ENCODE data around the gene STK32B.

DNA sequence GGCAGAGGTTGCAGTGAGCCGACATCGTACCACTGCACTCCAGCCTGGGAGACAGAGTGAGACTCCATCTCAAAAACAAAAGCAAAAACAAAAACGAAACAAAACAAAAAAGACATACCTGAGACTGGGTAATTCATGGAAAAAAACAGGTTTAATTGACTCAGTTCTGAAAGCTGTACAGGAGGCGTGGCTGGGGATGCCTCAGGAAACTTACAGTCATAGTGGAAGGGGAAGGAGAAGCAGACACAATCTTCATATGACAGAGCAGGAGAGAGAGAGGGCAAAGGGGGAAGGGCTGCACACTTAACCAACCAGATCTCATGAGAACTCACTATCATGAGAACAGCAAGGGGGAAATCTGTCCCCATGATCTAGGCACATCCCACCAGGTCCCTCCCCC lies 229.5 kb downstream of the STK32B start:
- TF ChIP-seq EHMT2 (IDR thresholded peaks at IDR 0.05; ENCODE audit: low read depth) = no peak
- no peak for TF ChIP-seq HEYL (CRISPR knock-in tag; IDR thresholded peaks at IDR 0.05)
- TF ChIP-seq, protein P1, sequence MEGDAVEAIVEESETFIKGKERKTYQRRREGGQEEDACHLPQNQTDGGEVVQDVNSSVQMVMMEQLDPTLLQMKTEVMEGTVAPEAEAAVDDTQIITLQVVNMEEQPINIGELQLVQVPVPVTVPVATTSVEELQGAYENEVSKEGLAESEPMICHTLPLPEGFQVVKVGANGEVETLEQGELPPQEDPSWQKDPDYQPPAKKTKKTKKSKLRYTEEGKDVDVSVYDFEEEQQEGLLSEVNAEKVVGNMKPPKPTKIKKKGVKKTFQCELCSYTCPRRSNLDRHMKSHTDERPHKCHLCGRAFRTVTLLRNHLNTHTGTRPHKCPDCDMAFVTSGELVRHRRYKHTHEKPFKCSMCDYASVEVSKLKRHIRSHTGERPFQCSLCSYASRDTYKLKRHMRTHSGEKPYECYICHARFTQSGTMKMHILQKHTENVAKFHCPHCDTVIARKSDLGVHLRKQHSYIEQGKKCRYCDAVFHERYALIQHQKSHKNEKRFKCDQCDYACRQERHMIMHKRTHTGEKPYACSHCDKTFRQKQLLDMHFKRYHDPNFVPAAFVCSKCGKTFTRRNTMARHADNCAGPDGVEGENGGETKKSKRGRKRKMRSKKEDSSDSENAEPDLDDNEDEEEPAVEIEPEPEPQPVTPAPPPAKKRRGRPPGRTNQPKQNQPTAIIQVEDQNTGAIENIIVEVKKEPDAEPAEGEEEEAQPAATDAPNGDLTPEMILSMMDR (IDR thresholded peaks at IDR 0.05) = no peak
- TF ChIP-seq BHLHE40 (IDR thresholded peaks at IDR 0.05; ENCODE audit: low read depth, low read length) = no peak
- TF ChIP-seq CBX8 (IDR thresholded peaks at IDR 0.05) = no peak

All from A549 (cell line).